GM12865 (cell line): Measurements from ENCODE around the gene KASH5.
A peak's percentile ranks its signal among the peaks of the same experiment; 100 is the strongest.

Source experiments
- DNase-seq: peaks from one replicate; pipeline ENCODE4 v3.0.0; 2010; ENCODE audit warnings: low read depth
- H3K4me3 ChIP-seq: 2 replicates; pipeline ENCODE4 v1.5.1; 2011; ENCODE audit warnings: mild to moderate bottlenecking, low read depth, low read length, control low read depth
- CTCF ChIP-seq: IDR thresholded peaks from 2 replicates; pipeline ENCODE4 v1.5.1; 2011; ENCODE audit warnings: low read length, control low read depth, low read depth, inconsistent platforms; ENCODE audit not compliant: insufficient read depth; ENCODE audit errors: missing control alignments

The KASH5 gene

GRCh38 chr19:49428547-49429451 lies 40.8 kb downstream of the KASH5 start:
- TF ChIP-seq CTCF: no peak
- DNase-seq: no peak
- no peak overlapping the region for H3K4me3 ChIP-seq

GRCh38 chr19:49430172-49430677 lies 42.2 kb downstream of the KASH5 start:
- H3K4me3 ChIP-seq: no peak overlapping the region
- DNase-seq: no peak
- no peak for TF ChIP-seq CTCF

- DNase-seq: no peak
- peak; percentile 38 for TF ChIP-seq CTCF
- H3K4me3 ChIP-seq: no peak overlapping the region
Measured at GRCh38 chr19:49430678-49431329, 42.8 kb downstream of the KASH5 start.

GRCh38 chr19:49431330-49431749 lies 43.3 kb downstream of the KASH5 start:
- no peak for TF ChIP-seq CTCF
- H3K4me3 ChIP-seq: no peak overlapping the region
- no peak for DNase-seq

GRCh38 chr19:49432141-49433073 lies 44.4 kb downstream of the KASH5 start:
- DNase-seq: peak; percentile 48
- H3K4me3 ChIP-seq: no peak overlapping the region
- no peak for TF ChIP-seq CTCF

GRCh38 chr19:49433240-49433901 lies 45.3 kb downstream of the KASH5 start:
- no peak for DNase-seq
- no peak overlapping the region for H3K4me3 ChIP-seq
- TF ChIP-seq CTCF: no peak
